HG03520 (cell line): ENCODE measurements around the gene NRF1.

Source experiments
- ATAC-seq: cut with Tn5 transposase; IDR thresholded peaks from one replicate; pipeline ENCODE4 v1.9.1; 2021; ENCODE audit warnings: mild to moderate bottlenecking, moderate library complexity; ENCODE audit not compliant: unreplicated experiment

Gene NRF1

GRCh38 chr7:129724796-129725195 lies 113.3 kb downstream of the NRF1 start:
- no peak for ATAC-seq

DNA sequence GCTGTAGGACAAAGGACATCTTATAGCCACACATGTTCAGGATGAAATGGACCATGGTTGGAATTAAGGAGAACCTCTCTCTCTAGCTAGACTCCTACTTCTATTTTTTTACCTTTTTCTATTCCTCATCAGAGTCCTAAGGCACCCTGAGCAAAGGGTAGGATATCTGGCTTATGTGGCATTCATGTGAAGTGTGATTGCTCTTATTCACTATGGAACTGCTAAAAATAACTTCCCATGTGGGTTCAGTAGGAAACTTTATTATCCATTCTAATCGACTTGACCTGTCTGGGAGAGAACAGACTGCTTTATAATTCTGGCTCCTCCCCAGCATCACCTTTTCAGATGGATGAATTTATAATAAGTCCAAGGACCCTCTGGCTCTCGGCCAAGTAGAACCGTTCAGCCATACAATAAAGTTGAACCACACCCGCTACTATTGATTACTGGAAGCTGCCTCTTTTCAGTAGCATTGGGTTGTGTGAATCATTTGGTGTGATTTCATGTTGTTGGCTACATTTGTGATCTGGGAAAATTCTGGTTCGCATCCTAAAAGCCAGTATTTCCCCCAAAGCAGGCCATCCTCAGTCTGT lies 117.5 kb downstream of the NRF1 start:
- no peak for ATAC-seq

GRCh38 chr7:129729511-129729910 lies 118.0 kb downstream of the NRF1 start:
- no peak for ATAC-seq

GRCh38 chr7:129730159-129730558 lies 118.6 kb downstream of the NRF1 start:
- ATAC-seq: no peak

- no peak for ATAC-seq
Measured at GRCh38 chr7:129734400-129734799, 122.9 kb downstream of the NRF1 start.

DNA sequence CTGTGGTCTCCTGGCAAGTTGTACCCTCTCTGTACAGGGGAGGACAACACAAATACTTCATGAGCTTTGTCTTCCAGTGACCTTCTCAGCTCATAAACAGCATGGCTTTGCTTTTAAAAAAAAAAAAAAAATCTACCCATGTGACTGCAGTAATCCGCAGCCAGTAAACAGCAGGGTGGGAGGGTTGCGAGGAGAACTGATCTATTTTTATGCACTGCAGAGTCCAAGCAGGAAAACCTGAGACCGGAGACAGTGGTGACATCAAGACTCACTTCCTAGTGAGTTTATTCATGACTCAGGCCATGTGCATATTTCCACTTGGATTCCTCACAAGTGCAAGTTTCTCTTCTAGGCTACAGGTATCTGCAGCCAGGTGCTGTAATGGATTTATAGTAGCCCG lies 127.9 kb downstream of the NRF1 start:
- ATAC-seq: no peak

DNA sequence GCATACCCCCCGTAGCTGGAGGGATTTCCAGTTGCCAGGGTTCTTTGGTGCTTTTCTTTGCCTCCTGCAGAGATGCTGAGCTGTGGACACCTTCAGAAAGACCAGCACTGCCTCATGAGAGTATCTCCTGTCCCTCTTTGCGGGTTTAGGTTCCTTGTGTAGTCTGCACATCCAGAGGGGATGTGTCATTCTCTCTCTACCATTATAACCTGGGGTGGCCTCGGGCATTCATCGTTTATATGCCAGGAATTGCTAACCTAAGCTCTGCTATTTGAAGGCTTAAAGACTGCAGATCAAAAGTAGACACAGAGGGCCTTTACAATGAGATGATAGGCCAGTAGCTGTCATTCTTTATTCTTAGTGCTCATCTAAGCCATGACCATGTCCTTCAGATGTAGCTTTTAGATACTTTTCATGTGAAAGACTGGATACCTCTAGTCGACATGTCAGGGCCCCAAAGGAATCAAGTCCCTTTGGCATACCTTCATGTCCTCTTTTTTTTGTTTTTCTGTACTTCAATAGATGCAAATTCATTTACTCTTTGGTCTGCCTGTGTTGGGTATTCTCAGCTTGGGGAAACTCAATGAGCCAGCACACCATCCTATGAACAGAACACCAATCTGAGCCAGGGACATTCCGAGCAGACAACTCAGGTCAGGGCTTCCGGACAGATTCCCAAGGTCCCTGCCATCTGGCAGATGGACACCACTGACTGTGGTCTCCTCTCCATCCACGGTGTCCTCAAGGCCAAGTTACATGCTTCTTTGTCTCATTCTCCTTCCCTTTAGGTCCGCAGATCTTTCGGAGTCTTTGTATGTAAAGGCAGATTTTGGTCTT lies 129.3 kb downstream of the NRF1 start:
- ATAC-seq: no peak

- ATAC-seq: no peak
Measured at GRCh38 chr7:129741743-129742213, 130.3 kb downstream of the NRF1 start.

GRCh38 chr7:129742256-129742655 lies 130.7 kb downstream of the NRF1 start:
- ATAC-seq: no peak

GRCh38 chr7:129746857-129747529 lies 135.5 kb downstream of the NRF1 start:
- ATAC-seq: no peak

DNA sequence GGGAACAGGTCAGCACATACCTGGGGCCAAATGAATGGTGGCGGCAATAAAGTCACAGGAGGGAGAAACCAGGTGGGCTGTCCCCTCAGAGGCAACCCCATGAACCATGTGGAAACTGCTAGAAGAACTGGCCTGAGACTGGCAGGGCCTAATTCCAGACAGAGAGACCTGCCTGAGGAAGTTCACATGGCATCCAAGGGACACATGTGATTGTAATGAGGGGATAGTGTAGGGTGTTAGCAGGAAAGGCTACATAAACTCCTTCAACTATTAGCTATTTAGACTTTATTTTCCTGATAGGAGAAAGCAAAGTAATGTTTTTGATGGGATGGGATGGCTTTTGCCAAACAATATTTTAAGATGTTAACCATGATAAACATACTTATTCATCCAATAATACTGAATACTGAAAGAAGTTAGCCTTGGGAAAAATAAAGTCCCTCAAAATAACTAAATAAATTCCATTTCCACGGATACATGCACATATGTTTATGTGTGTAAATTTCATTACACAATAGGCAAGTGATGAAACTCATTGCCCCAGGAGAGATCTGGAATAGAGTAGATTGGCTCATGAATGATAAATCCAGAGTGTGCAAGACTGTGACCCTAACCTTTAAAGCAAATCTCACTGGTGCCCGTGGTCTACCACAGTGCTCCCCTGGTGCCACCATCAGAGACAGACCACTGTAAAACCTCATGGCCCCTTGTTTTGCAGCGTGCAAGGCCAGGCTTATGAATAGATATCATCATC lies 137.0 kb downstream of the NRF1 start:
- ATAC-seq: no peak

GRCh38 chr7:129750091-129750490 lies 138.6 kb downstream of the NRF1 start:
- no peak for ATAC-seq

- no peak for ATAC-seq
Measured at GRCh38 chr7:129750501-129750900, 139.0 kb downstream of the NRF1 start.

DNA sequence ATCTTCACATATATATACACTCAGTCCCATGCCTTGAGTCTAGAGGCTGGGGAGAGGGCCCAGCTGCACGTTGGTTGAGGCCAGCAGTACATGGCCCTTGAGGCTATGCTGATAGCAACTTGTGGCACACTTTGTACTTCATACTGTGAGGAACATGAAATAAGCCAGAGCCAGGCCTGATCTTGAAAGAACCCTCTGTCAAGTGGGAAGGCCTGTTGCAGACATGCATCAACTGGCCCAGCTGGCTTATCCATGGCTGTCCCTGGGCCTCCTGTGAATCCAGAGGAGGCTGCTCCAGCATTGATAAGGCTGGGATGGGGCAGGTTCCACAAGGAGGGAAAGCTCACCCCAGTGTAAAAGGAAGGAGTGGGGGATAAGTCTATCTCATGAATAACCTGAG lies 140.4 kb downstream of the NRF1 start:
- ATAC-seq: no peak

DNA sequence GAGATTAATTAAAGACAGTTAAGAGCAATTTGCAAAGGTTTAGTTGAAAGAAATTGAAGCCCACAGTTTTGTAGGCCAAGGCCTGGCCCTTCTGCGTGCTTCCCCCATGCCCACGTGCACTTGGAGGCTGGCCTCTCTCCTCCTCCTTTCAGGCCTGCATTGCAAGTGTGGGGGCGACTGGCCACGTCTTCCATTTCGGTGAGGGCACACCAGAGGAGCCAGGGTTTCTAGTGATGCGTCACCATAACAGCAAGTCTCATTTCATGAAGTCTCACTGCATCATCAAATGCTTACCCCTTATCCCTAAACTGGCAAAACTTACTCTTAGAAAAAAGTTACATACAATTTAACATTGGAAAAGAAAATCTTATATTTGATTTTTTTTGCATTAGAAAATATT lies 141.2 kb downstream of the NRF1 start:
- ATAC-seq: no peak

DNA sequence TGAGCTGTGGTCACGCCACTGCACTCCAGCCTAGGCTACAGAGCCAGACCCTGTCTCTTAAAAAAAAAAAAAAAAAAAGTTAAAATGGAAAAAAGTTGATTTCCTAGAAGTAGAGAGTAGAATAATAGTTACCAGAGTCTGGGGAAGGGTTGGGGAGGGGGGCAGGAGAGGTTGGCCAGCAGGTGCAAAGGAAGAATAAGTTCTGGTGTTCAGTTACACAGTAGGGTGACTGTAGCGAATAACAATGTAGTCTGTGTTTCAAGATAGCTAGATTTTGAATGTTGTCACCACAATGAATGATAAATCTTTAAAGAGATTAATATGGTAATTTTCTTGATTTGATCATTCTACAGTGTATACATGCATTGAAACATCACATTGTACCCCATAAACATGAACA lies 142.9 kb downstream of the NRF1 start:
- no peak for ATAC-seq

- ATAC-seq: no peak
Measured at GRCh38 chr7:129757991-129758390, 146.5 kb downstream of the NRF1 start.

DNA sequence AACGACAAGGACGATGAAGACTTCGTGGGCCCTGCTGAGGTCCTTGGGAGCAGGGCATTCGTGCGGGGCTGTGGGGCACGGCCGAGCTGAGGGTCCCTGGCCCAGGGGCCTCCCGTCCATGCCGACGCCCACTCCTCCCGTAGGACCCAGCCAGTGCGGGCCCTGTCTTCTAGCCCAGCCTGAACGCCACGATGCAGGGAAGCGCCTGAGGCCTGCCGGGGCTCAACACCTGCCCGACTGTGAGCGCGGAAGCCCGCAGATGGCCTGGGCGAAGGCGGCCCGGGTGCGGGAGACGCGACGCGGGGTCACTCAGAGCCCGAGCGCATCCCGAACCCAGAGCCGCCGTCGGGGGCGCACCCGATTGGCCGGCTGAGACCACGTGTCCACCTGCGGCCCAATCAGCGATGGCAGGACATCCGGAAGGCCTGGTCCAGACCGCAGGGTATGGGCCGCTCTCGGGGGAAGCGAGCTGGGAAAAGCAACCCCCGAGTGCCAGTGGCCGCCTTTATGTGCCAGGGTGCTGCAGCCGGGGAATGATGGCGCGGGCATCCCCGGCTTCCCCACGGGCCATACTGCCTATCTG lies 151.0 kb downstream of the NRF1 start:
- no peak for ATAC-seq

GRCh38 chr7:129764247-129765084 lies 152.9 kb downstream of the NRF1 start:
- no peak for ATAC-seq

DNA sequence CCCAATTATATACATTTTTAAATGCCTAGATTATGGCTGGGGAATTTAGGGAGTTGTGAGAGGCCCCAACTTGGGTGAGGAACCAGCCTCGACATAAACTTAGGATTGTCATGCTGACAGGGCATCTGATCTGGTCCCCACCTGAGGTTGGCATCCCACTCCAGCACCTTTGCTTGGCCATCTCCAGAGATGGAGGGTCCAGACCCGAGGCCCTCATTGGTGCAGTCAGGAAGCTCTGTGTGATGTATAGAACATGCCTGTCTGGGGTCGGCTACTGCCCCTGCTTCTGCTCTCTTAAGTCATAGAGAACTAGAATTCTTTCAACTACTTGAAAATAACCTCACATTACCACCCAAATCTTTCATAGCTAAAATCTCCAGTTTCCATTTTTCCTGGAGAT lies 153.8 kb downstream of the NRF1 start:
- ATAC-seq: no peak
